ENCODE data around the gene POC1B. TPM values are rescaled to one million over a fixed set of nuclear protein-coding genes. Genes with fewer than 3 reads are reported as not detected.

POC1B gene
- total RNA-seq, 4 donors from 2014 or later, result 17.6 to 35.2 (median 23.8) TPM

GRCh38 chr12:89390802-89391673, 134.8 kb downstream of the POC1B start:
- TF ChIP-seq POLR2A (IDR thresholded peaks at IDR 0.05), result no peak
- no peak for TF ChIP-seq EP300 (IDR thresholded peaks at IDR 0.05)
- no peak for TF ChIP-seq POLR2AphosphoS5 (IDR thresholded peaks at IDR 0.05)
- no peak for TF ChIP-seq CTCF (IDR thresholded peaks at IDR 0.05)
- no peaks in the 10 kb centered on the region for H3K27me3 ChIP-seq
- ATAC-seq, result no peak

DNA sequence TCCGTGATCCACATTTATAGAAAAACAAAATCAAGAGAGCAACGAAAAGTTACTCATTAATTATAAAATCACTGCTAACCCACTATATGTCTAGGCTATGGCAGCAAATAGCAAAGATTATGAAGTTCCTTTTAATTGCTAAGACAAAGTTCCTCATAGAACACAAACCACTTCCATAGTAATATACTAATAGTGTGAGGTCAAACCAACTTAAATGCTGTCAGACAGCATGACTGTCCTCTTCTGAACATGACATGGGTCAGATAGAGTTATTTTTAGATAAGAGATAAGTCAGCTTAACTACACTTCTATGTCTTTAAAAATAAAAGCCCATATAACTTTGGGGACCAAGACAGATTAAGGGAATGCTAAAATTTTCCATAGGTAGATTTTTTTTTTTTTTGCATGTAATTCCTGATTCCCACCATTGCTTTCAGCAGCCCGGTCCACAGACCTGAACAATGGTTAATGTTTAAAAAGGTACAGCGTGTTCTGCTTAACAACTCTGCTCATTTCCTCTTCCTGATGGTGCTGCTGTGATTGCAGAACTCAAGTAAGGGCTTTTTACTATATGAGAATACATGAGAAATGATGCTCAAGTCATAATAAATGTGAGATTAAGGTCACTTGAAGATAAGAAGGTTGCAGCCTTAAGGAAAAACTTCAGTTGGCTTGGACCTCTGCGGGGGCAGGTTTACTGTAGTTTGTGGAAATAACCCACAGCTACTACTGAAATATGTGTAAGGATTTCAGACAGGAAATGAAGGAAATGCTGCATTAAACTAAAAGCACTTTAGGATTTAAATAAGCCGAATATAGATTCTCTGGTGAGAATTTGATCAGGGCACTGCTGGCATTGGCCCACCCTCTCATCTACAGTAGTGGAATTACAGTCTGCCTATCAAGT, 135.8 kb downstream of the POC1B start:
- TF ChIP-seq EP300 (IDR thresholded peaks at IDR 0.05), result no peak
- no peak for TF ChIP-seq POLR2A (IDR thresholded peaks at IDR 0.05)
- TF ChIP-seq POLR2AphosphoS5 (IDR thresholded peaks at IDR 0.05), result peak; percentile 32
- no peak for TF ChIP-seq CTCF (IDR thresholded peaks at IDR 0.05)
- WGBS, 2 donors (ENCODE audit: low coverage in 1 of 2), result 46 to 57% methylated on average over 4 to 6 of the region's 6 CpGs
- Histone ChIP-seq H3K27ac (peak overlapping the region in 3 of 4 donors; percentile 27 to 59 (median 49)), H3K4me1 (peaks cover 0 to 41% (median 3%) of the 10 kb centered on the region in 3 donors), H3K9me3 (no peaks in the 10 kb centered on the region), H3K27me3 (no peaks in the 10 kb centered on the region), H3K36me3 (no peaks in the 10 kb centered on the region), H3K4me3 (no peak overlapping the region)
- peak; percentile 65 for ATAC-seq

More at GRCh38 chr12:89390802-89391673, 134.8 kb downstream of the POC1B start:
- H3K27ac ChIP-seq, result peak overlapping the region in 3 of 4 donors; percentile 7 to 59 (median 11)
- H3K4me1 ChIP-seq, result peaks cover 0 to 30% (median 0%) of the 10 kb centered on the region in 3 donors
- WGBS, 2 donors (ENCODE audit: low coverage in 1 of 2), result 84 to 88% methylated on average over 3 of the region's 3 CpGs
- H3K36me3 ChIP-seq, result no peaks in the 10 kb centered on the region
- no peak overlapping the region for H3K4me3 ChIP-seq
- no peaks in the 10 kb centered on the region for H3K9me3 ChIP-seq

DNA sequence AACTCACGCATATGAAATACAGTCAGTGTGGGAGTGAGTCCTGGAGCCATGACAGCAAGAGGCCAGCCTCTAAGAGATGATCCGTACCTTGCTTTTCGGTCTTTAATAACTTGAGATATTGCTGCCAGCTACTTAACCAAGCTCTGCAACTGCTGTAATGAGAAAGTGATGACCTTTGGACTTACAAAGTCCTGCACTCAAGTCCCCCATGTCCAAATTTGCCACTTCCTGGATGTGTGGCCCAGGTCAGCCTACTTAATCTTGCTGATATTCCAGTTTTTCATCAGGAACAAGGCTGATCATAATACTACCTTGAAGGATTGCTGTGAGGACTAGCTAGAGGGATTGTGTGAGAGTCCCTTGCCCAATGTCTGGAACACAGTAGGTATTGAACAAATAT, 139.7 kb downstream of the POC1B start:
- H3K36me3 ChIP-seq, result no peaks in the 10 kb centered on the region
- ATAC-seq, result no peak
- H3K4me3 ChIP-seq, result no peak overlapping the region
- TF ChIP-seq CTCF (IDR thresholded peaks at IDR 0.05), result no peak
- peak overlapping the region; percentile 3 to 79 (median 73) for H3K27ac ChIP-seq
- H3K9me3 ChIP-seq, result no peaks in the 10 kb centered on the region
- no peaks in the 10 kb centered on the region for H3K27me3 ChIP-seq
- peaks cover 4 to 64% (median 15%) of the 10 kb centered on the region in 3 donors for H3K4me1 ChIP-seq
- WGBS, 2 donors (ENCODE audit: low coverage in 1 of 2), result 57 to 64% methylated on average over 3 of the region's 3 CpGs

GRCh38 chr12:89384807-89385206, 141.0 kb downstream of the POC1B start:
- H3K27ac ChIP-seq, result peak overlapping the region; percentile 7 to 90 (median 78)
- no peak overlapping the region for H3K4me3 ChIP-seq
- TF ChIP-seq CTCF (IDR thresholded peaks at IDR 0.05), result no peak
- TF ChIP-seq POLR2A (IDR thresholded peaks at IDR 0.05), result no peak
- no peak for TF ChIP-seq POLR2AphosphoS5 (IDR thresholded peaks at IDR 0.05)
- no peak for TF ChIP-seq EP300 (IDR thresholded peaks at IDR 0.05)
- no peaks in the 10 kb centered on the region for H3K27me3 ChIP-seq
- ATAC-seq, result no peak
- 26 to 55% methylated on average over 3 of the region's 3 CpGs for WGBS, 2 donors (ENCODE audit: low coverage in 1 of 2)
- no peaks in the 10 kb centered on the region for H3K9me3 ChIP-seq
- no peaks in the 10 kb centered on the region for H3K36me3 ChIP-seq
- H3K4me1 ChIP-seq, result peaks cover 4 to 54% (median 15%) of the 10 kb centered on the region in 3 donors

Measured in gastroesophageal sphincter (tissue), 4 donors.